Activated CD4-positive, alpha-beta T cell treated with anti-CD3 and anti-CD28 coated beads for 48 hours (primary cell): ENCODE measurements around the gene OTX2.

ENCODE experiments used
- DNase-seq: peaks from one replicate; pipeline ENCODE4 v3.0.0-alpha.2; 2020

The OTX2 gene

GRCh38 chr14:56794557-56795283 is 15.6 kb downstream of the OTX2 start:
- DNase-seq: no peak

- DNase-seq: no peak
These were observed 16.2 kb downstream of the OTX2 start for GRCh38 chr14:56794088-56794556.

GRCh38 chr14:56789955-56790354 is 20.3 kb downstream of the OTX2 start:
- DNase-seq: no peak

GRCh38 chr14:56787530-56787929 is 22.7 kb downstream of the OTX2 start:
- no peak for DNase-seq

GRCh38 chr14:56782711-56783110 is 27.6 kb downstream of the OTX2 start:
- no peak for DNase-seq

- DNase-seq: no peak
These were observed 35.8 kb downstream of the OTX2 start for GRCh38 chr14:56774503-56774902.

- no peak for DNase-seq
These were observed 39.8 kb downstream of the OTX2 start for GRCh38 chr14:56770512-56770911.

GRCh38 chr14:56760164-56760914 is 49.9 kb downstream of the OTX2 start:
- no peak for DNase-seq

GRCh38 chr14:56759633-56760032 is 50.6 kb downstream of the OTX2 start:
- no peak for DNase-seq

- DNase-seq: no peak
These were observed 51.2 kb downstream of the OTX2 start for GRCh38 chr14:56759094-56759493.

GRCh38 chr14:56754921-56755320 is 55.4 kb downstream of the OTX2 start:
- no peak for DNase-seq

GRCh38 chr14:56753396-56753795 is 56.9 kb downstream of the OTX2 start:
- DNase-seq: no peak

- DNase-seq: no peak
These were observed 57.9 kb downstream of the OTX2 start for GRCh38 chr14:56752428-56752827.

- DNase-seq: no peak
These were observed 58.8 kb downstream of the OTX2 start for GRCh38 chr14:56751471-56751870.
